ENCODE results near the gene HES3. TPM values are rescaled to one million over a fixed set of nuclear protein-coding genes. Genes with fewer than 3 reads are reported as not detected.

The HES3 gene
- total RNA-seq, 1 donor, result not detected

DNA sequence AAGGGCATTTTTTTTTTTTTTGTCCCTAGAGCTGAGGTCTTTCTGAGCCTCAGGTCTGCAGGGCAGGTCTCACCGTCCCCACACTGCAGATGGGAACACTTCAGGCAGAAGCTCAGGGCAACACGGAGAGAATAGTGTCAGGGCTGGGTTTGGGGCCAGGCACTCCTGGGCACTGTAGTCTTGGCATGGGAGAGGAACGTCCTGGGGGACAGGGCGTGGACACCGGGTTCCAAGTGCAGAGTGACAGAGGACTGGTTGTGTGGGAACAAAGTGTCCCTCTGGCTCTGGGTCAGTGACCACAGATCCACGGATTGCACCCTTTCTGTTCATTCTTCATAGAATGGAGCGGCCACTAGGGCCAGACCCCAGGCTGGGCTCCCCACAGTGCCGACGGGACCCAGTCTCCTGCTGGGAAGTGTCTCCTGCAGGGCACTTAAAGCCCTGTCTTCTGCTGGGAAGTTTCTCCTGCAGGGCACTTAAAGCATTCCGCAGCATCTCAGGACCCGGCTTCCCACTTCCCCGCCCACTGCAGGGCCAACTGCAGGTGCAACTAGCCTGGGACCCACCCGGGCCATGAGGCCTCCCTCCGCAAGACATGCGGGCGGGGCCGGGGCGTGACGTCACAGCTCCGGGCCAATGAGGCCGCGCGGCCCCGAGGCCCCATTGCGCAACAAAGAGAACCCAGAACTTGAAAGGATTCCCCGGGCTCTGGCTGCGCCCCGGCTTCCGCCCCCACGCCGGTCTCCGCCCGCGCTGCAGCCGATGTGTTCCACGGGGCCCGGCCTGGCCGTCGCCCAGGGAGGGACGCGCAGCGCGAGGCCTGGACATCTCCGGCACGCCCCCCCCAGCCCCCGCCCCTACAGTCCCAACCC is 15.7 kb downstream of the HES3 start:
- DNase-seq (ENCODE audit: low read depth), result peak; percentile 92
- TF ChIP-seq, protein P1, sequence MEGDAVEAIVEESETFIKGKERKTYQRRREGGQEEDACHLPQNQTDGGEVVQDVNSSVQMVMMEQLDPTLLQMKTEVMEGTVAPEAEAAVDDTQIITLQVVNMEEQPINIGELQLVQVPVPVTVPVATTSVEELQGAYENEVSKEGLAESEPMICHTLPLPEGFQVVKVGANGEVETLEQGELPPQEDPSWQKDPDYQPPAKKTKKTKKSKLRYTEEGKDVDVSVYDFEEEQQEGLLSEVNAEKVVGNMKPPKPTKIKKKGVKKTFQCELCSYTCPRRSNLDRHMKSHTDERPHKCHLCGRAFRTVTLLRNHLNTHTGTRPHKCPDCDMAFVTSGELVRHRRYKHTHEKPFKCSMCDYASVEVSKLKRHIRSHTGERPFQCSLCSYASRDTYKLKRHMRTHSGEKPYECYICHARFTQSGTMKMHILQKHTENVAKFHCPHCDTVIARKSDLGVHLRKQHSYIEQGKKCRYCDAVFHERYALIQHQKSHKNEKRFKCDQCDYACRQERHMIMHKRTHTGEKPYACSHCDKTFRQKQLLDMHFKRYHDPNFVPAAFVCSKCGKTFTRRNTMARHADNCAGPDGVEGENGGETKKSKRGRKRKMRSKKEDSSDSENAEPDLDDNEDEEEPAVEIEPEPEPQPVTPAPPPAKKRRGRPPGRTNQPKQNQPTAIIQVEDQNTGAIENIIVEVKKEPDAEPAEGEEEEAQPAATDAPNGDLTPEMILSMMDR (IDR thresholded peaks at IDR 0.05; ENCODE audit: insufficient read depth, low read depth, low read length), result no peak
- peak overlapping the region; percentile 72 for H3K4me3 ChIP-seq (ENCODE audit: low read depth, low read length)

DNA sequence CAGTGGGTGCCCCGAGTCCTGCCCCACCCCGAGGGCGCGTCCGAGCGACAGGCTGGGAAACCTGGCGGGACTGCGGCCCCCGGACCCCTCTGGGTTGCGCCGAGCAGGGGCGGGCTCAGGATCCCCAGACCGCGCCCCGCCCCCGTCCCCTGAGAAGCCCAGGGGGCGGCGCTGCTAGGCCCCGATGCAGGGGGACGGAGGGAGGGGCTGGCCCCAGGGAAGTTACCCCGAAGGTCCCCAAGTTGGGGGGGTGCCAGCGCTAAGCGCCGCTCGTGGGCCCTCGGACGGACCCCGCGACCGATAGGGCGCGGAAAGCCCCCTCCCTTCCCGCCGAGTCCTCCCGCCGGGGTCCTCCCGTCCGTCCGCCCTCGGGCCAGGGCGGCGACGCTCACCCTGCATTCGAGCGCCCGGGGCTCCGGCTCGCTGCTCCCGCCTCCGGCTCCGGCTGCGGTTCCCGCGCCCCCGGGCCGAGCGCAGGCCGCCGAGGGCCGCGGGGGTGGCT is 16.5 kb downstream of the HES3 start:
- H3K4me3 ChIP-seq (ENCODE audit: low read depth, low read length), result peak overlapping the region; percentile 72
- DNase-seq (ENCODE audit: low read depth), result peak; percentile 27
- TF ChIP-seq, protein P1 (IDR thresholded peaks at IDR 0.05; ENCODE audit: insufficient read depth, low read depth, low read length), result no peak

DNA sequence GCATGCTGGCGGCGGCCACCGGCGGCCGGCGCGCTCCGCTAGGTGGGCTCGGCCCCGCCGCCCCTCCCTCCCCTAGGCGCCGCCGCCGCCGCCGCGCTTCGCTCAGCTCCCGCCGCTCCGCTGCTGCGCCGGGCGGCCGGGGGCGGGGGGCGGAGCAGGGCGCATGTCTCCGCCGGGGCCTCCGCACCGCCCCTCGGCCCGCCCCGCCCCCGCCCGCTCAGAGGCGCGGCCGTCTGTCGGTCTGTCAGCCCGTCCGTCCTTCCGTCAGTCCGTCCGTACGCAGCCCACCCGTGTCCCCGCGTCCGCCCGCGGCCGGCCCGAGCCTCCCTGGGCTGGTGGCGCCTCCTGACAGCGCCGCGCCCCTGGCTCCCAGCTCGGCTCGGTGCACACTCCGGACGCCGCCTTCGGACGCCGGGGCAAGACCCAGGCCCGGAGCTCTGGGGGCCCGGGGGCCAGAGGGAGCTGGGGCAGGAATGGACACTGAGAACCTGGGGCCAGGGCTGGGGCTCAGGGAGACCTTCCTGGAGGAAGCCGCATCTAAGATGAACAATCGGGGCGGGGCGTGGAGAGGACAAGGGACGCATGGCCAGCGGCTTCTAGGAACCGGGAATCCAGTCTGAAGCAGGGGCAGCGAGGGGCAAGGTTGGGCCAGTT is 17.1 kb downstream of the HES3 start, which contains the start of gene GPR153:
GPR153 (minus strand) TSS at position 138 of the 654 bp plus-strand sequence. CDS start 6,193 bp downstream, outside the sequence.
- peak within 1 kb of the TSS; percentile 72 for H3K4me3 ChIP-seq (ENCODE audit: low read depth, low read length)
- TF ChIP-seq, protein P1 (IDR thresholded peaks at IDR 0.05; ENCODE audit: insufficient read depth, low read depth, low read length), result no peak
- DNase-seq (ENCODE audit: low read depth), result peak; percentile 41

DNA sequence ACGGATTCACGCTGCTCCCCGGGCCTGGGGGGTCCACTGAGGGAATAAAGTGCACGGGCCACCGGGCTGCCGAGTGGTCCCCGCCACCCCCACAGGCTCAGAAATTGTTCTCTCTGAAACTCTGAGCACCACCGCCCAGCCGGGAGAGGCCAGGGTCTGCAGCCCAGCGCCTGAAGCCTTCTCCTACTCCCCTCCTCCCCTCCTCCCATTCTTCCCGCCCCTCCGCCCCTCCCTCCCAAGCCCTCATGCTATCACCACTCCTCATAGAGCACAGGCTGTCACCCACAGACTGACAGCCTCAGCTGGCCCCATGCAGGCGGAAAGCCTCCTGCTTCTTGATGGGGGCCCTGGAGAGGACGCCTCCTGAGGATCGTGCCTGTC is 17.6 kb downstream of the HES3 start:
- TF ChIP-seq, protein P1 (IDR thresholded peaks at IDR 0.05; ENCODE audit: insufficient read depth, low read depth, low read length), result no peak
- DNase-seq (ENCODE audit: low read depth), result no peak
- peak overlapping the region; percentile 58 for H3K4me3 ChIP-seq (ENCODE audit: low read depth, low read length)

DNA sequence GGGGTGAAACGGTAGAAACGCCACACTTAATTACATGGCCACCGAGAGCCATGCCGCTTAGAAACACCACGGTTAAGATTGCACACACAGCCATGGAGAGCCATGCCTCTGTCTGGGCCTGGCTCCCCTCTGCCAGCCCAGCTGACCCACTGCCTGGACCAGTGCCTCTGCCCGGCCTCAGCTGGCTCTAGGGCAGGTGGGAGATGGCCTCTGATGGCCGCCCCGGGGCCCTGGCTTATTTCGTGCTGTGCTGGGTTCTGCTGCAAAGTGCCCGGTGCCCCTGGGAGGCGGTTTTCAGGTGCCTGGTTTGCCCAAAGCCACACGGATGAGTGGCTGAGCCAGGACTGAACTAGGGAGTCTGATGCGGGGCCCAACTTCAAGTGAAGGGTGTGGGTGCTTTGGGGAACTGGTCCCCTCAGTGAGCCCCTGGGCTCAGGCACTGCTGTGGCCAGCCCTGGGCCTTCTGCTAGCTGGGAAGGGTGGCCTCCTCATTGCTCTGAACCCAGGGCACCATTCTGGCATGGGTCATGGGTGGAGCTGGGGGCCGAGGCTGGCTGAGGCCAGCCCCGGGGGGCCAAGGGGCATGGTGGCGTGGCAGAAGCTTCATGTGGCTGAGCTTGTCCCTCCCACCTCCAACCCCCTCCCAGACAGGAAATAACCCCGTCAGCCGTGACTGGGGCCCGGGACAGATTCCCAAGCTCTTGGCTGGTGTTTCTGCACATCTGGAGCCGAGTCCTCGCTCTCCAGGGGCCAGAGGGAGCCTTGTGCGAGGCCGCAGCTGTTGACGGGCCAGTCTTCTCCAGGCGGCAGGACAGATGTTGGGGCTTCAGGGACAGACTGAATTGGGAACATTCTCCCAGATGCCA is 18.8 kb downstream of the HES3 start:
- peak; percentile 81 for DNase-seq (ENCODE audit: low read depth)
- TF ChIP-seq, protein P1 (IDR thresholded peaks at IDR 0.05; ENCODE audit: insufficient read depth, low read depth, low read length), result no peak
- no peak overlapping the region for H3K4me3 ChIP-seq (ENCODE audit: low read depth, low read length)

DNA sequence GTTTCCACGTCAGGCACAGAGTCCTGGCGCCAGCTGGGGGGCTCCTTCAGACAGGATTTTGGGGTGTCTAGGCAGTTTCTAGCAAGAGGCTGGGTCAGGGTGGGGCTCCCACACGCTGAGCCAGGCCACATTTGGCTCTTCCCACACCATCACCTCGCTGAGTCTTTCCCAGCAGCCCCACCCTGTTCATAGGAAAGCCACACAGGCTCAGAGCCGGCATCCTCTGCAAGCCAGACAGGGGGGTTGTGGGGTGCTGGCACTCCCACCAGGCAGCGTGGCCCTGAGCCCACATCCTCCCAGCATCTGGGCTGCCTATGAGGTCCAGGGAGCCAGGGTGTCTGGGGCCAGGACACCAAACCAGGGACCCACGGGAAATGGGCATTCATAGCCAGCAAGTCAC is 19.7 kb downstream of the HES3 start:
- no peak overlapping the region for H3K4me3 ChIP-seq (ENCODE audit: low read depth, low read length)
- TF ChIP-seq, protein P1 (IDR thresholded peaks at IDR 0.05; ENCODE audit: insufficient read depth, low read depth, low read length), result no peak
- no peak for DNase-seq (ENCODE audit: low read depth)

Measured in fibroblast of villous mesenchyme (primary cell).